RKO (cell line): ENCODE data around the gene TFAP2A.

Source experiments
- DNase-seq: peaks from one replicate; pipeline ENCODE4 v3.0.0-alpha.2; 2016; ENCODE audit warnings: low spot score

Gene TFAP2A

DNA sequence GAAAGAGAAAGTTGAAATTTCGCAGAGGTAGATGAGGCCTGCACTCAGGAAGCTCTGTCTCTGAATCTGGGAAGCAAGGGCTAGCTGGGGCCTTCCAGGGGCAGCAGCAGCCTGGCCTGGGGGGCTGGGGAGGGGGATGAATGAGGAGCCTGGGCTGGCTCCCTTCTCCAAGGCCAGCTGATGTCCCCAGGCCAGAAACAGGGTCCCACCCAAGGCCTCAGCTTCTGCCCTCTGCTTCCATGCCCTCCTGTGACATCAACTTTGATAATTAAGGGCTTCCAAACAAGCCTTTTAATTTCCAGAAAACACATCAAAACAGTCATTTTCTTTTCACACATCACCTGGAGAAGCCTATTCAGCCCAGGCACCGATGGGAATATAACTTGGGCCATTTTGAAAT is 15.4 kb downstream of the TFAP2A start:
- no peak for DNase-seq

DNA sequence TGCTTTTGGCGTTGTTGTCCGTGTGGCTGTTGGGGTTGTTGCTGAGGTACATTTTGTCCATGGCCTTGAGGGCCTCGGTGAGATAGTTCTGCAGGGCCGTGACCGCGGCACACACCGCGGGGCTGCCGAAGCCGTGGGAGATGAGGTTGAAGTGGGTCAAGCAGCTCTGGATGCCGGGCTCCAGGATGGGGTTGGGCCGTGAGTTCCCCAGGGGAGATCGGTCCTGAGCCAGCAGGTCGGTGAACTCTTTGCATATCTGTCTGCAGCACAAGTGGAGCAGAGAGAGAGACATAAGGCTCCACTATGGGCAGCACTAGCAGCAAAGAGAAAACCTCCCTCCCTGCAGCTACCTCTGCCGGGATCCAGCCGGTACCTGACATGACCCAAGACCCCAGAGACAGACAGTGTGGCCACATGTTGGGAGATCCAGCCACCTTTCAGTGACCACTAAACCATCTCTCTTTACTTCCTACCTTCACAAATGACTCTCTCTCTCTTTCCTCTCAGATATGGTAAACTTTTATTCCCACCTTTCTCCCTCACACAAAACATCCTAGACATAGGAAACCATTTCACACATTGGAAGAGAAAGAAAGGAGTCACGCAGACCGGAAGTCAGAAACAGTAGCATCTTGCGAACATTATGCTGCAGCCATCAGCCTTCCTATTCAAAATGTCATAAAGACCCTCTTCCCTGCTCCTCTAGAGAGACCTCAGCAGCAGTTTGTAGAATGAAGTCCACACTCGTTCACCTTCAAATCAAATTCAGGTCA is 16.2 kb downstream of the TFAP2A start:
- no peak for DNase-seq

DNA sequence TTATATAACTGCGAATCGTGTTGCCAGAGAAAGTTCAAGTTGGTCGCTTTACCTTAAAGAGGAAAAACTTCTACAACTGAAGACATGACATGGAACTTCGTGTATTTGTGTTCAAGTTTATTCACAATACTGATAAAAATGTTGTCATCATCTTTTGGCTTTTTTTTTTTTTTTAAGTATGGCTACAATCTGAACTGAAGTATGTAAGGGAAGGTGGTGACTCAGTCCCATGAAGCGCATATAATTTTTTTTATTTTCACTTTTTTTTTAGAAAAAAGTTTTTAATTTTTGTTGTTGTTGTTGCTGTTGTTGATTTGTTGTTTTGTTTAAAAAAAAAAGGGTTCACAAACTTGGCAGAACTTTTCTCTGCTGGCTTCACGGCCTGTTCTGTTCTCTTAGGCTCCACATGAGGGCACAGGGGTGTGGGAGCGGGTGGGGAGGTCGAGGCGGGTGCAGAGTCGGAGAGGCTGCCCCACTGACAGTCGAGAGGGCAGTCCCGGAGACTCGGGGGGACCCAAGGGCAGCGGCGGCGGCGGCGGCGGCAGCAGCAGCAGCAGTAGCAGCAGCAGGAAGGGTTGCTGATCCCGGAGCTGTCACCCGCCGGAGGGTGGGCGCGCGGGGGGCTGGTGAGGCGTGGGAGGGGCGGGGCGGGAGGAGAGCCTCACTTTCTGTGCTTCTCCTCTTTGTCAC is 17.0 kb downstream of the TFAP2A start:
- no peak for DNase-seq

DNA sequence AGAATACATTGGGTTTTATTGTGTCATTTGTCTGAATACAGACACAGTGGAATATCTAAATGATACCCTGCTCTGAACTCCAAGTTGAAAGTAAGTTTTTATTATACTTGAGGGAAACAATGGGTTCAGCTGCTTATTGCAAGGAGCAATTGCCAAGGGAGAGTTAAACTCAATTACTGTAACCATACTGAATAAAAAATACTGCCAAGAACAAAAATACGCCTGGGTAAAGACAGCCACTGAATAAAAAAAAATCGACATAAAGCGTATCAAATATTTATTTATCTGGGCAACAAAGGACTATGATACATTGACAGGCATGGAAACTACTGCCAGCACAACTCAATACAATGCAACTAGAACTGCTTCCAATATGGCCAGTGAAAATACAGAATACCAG is 18.1 kb downstream of the TFAP2A start:
- no peak for DNase-seq

DNA sequence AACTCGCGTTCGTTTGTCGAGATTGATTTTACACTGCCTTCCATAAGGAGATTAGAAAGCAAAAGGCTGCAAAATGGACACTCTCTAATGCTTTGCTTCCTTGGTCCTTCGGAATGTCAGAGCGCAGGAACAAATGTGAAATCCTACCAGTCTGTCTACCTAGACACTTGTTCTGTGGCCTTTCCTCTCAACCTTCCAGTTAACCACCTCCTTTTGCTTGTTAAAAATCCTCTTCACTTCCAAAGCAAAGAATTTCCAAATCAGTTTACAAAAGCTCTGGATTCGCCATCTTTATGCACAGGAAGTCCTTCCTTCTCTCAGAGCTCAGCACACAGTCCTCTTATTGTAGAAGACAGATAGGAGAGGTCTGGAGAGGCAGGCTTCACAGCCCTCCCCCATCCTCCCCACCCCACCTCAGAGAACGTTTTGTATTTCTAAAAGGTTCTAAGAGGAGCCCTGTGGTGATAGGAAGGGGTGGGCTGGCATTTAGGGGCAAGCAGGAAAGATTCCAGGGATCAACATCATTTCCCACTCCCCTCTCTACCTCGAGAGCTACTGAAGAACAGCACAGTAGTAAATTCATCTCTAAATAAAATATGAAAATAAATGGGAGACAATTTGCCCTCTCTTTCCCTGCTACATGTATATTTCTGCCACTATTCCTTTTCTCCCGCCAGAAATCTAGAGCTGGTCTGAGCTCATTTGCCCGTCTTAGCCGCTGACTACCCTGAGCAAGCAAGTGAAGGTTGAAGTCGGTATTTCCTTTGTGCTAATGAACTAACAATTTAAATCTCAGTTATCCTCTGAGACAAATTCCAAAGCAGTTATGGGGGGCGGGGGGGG is 18.9 kb downstream of the TFAP2A start:
- no peak for DNase-seq

DNA sequence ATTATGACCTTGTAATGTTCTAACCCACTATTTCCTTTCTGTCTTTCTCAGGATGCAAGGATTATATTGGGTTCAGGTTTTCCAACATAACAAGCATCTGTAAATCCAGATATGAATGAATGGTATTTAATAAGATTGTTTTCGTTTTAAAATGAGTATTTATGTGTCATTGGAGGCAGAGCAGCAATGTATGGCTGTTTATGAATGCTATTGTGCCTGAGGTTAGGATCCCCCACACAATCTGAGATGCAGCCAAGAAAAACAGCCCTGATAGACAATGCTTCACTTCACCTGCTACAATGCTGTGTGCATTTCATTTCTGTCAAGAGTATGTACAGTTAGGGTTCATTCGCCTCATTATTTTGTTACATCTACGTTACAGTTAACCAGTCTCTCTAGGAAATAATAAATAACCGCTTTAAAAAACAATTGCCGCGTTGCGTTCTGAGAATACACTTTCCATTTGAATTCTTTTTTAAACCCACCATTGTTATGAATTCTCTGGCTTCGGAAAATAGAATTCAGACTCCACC is 19.6 kb downstream of the TFAP2A start:
- no peak for DNase-seq

DNA sequence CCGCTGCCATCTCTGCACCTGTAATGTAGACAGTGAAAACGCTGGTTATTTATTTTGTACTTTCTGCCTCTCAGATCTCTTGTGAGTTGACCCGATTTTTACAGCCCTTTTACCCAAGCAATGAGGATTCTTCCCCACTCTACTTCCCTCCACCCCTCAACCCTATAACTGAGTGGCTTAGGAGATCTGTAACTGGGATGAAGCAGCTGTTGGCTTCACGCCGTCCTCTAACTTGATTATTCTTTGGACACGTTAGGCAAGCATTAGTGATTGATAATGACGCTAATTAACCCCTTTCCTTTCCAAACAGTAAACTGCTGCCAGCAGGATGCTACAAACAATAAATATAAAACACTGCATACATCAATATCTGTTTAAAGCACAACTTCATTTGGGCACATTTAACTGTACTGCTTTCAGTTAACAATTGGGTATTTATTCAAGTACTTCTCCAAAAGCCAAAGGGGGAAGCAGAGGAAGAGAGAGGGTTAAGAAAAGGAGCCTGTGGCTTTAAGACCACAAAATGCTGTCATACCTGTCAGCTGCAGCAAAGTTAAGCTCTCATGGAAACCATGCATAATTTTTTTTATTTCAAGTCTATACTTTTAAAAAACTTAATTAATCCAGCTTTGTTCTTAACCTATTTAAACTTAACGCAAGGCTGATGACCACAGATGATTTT is 21.2 kb downstream of the TFAP2A start:
- no peak for DNase-seq

DNA sequence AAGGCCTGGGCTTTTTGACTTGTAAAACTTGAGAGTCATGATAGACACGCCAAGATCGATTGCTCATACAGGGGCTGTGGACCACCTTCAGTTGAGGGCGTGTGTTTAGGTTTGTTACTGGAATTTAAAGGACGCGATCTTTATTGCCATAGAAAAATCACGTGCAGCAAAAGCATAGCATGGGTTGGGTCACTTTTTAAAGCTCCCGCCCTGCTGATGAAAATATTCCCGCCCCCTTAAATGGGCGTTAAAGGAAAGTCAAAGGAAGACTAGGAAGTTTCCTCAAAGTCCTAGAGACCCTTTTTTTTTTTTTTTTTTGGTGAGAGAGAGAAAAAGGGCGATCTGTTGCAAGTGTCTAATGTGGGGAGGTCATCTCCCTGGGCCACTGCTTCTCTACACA is 23.1 kb downstream of the TFAP2A start:
- DNase-seq, result no peak

DNA sequence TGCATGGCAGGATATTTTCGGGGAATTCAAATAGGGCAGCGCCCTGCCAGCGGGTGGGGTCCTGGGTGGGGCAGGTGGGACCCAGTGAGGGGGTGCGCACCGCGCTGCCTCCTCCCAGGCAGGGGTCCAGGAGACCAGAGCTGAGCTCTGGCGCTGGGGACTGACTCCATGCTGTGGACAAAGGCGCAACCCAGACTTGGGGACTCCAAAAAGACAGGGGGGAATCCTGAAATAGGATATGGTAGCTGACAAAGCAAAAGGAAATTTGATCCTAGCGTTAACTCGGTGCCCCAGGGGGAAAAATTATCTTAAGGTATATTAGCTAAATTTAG is 23.6 kb downstream of the TFAP2A start:
- no peak for DNase-seq

DNA sequence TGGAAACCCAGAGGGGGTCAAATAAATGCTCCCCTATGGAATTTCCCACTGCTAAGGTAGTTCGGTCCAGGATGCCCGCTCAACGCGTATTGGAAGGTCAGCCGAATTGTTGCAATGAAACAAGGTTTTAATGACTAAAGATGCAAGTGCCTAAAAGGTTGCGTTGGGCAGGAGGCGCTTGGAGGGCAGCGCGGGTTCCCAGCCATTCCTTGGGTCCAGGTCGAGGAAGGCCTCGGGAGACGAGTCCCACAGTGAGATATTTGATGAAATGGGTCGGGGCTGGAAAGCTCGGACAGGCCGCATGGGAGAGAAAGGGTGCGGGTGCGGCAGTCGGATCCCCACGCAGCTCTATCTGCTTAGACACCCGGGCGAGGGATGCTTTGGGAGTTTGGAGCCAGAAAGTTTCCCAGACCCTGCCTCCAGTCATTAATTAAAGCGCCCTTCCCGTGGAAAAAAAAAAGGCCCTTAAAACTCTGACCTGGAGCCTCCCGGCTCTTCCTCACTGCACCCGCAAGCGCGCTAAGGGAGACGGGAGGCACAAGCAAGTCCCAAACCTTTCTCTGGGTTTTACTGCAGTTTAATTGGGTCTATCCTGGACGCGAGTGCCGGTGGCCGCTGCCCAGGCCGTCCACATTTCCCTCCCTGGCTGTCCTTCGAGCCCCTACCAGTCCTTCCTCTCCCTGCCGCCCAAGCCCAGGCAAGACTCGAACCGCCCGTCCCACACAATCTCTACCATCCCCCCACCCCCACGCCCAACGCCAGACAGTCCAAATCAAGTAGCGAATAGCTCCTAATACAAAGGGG is 24.2 kb downstream of the TFAP2A start:
- no peak for DNase-seq

DNA sequence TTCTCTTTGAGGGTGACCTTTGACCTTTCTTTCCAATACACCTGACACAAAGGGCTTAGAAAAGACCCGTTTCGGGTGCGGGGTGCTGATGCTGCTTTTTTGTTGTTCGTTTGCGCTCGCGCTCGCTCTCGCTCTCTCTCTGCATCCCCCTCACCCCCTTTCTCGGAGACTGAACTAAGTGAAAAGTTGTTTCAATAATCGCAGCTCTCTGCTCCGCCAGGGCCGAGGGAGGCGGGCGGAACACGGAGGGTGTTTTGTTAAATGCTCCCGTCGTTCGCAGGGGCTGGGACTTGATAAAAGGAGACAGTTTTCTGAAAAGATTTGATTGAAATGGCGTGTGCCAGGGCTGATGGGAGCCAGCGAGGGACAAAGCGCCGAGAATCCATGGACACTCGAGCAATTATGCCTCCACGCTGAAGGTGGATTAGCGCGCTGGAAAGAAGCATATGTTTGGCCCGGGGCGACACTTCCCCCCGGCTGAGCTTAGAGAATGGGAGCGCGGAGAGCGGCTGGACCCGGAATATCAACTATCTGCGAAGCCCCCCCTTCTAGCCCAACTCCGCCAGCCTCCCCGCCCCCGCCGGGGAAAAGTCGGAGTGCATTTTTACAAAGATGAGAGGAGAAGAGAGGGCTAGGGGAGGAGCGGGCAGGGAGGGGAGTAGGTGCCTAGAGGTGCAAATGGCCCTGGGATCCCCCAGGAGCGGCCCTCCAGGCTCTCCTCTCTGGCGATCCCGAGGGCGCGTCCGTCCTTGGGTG is 25.0 kb downstream of the TFAP2A start:
- DNase-seq, result no peak

DNA sequence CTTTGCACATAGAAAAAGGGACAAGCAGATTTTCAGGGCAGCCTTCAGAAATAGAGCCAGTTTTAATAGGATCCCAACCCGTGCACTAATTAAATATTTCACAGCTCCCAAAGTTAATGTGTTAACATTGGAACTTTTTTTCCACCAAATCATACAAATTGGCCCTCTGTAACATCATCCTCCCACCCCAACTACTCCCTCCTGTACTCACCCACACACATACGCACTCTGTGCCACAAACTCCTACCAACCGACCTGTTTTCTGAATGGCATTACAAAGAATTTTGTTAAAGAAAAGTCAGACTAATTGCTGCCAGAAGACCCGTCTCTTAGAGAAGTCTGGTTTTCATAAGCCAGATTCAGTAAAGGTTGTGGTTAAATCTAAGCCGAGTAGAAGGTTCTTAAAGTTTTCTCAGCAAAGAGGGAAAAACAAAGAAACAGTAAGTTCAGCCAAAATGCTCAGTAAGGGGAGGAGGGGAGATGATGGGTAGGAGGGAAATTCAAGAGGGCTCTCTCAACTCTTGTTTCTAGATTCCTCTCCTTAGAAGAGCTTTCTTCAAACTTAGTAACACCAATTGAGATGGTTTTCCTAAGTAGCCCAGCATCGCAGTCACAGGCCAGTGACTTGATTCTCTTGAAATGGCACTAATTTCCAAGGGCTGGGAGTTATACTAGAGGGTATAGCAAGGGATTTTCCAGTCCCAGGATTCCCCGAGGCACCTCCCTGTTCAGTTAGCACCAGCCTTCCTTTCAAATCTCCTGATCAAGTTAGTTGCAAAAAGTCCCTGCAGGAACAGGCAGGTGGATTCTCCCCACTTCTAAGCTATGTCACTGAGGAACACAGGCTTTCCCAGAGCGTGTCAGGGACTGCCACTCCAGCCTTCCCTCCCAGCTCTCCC is 27.9 kb downstream of the TFAP2A start:
- DNase-seq, result no peak

DNA sequence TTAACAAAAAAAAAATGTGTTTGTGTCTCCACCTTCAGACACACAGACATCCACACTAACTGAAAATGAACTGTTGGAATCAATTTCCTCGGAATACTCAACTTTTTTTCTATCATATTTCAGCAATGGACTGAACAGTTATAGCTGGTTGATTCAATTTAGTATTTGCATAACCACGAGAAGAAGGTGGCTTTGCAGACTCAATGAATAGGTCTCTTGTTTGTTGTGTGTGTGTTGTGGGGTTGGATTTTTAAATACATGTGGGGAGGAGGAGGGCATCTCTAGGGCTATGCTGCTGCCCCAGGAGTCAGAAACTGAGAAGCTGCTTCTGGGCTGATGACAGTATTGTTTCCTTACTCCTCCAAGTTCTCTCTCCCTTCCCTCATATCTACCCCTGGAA is 28.7 kb downstream of the TFAP2A start:
- no peak for DNase-seq

DNA sequence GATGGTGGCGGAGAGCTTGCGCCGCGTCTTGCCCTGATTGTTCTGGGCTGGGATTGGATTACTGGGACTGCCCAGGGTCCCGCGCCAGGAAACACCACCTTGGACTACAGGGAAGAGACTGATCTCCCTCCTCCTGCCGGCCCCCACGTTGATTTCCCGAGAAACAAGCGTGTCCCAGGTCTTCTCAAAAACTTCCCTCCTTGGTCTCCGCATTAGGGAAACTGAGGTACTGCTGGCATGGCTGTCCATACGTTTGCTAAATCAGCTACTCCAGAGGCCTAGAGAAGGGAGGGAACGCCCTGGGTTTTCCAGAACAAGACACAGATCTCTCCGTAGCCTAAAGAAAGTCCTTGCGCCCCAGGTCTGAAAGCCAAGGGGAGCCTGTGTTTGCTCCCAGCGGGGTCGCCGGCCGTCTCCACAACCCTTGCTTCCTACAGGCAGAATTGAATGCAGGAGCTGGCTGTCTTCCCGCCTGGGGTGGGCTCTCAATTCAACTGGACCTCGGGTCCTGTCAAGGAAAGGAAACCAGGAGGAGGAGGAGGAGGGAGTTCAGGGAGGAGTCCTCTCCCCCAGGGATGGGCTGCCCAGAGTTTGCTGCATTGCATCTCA is 29.2 kb downstream of the TFAP2A start:
- DNase-seq, result no peak

DNA sequence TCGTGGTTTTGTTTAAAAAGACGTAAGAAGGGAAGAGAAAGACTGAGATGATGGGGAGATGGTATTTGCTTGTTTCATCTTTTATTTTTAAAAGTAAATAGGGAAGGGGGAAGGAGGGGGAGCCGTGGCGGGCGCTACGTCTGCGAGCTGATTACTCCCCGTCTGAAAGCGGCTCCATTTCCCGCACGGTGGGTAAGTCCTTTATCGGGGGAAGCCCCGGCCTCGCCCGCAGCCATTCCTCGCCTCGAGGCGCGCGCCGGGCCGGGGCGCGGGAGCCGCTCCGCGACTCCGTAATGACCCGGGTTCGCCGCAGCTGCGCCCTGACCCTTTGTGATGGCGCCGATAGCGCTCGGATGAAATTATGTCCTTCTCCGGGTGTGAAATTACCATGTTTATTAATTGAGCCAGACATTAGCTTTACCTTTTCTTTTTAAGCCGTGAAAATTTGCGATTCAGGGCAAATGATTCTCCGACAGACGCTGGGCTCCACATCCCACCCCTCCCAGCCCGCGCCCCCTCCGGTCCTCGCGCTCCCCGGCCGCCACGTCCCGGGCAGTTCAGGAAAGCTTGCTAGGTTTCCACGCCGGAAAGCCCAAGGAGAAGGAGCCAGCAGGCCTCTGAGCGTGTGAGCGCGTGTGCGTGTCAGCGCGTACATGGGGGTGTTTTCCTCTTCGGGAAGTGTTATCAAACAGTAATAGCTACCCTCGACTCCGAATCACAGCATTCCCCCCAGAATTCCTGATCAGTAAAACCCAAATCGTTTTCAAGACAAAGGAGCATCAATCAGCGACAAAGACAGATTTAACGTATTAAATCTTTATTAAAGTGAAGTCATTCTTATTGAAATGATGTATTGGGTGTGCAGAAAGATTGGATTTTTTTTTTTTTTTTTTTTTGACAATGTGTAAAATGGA is 30.0 kb downstream of the TFAP2A start:
- no peak for DNase-seq

DNA sequence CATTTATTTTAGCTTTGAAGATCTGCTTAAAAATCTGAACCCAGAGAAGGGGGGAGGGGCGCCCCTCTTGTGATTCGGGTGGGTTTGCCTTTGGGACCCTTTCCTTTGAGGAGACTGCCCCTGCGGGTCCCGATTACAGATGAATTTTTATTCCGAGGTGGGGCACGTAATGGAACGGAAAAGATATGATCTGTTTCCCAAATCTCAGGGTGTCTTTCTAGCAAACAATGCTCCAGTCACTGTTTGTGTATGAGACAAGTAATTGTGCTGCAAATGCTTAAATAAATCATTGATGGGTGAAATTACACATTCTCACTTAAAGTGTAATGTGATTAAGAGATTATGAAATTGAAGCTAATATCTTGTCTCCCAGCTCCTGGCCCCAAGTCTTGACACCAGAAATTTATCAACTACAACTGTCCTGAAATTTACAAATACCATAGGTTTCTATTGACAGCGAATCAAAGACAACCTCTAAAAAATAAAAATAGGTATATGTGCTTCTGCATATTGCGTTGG is 30.7 kb downstream of the TFAP2A start:
- no peak for DNase-seq

DNA sequence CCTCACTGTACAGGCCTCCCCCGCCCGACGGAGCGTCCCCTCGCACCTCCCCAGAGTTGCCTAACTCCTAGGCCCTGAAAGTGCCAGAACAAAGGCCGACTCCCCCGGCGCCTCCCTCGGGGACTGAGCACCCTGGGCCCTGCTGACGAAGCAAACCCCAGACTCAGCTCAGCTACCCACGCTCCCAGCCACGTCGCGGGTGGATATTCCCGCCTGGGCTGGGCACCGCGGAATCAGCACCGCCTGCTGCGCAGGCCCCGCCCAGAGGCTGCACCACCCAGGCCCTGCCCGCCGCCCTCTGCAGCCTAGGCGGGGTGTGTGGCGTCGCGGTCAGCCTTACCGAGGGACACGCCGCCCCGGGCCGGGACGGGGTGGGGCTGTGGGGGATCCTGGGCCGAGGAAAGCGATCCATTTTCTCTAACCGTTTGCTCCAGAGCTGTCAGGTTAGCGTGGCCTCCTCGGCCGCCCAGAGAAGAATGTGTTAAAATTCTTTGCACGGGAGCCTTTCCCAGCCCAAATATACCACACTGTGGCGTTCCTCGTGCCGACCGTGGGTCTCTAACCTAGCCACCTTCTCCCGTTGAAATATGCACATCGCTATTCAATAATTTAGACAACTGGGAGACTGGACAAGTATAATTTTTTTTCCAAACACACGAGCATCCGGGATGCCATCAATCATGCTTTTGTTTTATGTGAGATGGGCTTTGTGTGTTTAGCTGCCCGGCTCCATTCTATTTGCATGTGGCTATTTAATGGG is 31.4 kb downstream of the TFAP2A start:
- DNase-seq, result no peak
